Measurements from ENCODE around the gene POLQ.

POLQ gene

DNA sequence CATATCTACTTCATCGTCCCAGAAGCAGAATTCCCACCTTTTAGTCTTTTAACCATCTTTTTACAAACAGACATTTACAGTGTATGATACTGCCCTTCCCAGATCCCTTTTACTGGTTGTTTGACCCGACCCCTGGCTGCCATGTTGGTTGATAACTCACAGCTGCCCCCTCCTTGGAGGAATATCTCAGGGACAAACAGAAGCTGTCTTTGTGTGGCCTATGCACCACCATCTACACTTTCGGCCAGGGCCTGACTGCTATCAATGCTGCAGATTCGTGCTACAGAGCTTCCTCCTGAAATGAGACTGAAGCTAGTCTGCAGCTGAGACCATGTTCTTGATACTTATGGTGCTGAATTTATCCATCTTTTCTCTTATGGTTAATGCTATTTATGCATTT, 6.6 kb upstream of the POLQ start:
- TF ChIP-seq, protein P1, sequence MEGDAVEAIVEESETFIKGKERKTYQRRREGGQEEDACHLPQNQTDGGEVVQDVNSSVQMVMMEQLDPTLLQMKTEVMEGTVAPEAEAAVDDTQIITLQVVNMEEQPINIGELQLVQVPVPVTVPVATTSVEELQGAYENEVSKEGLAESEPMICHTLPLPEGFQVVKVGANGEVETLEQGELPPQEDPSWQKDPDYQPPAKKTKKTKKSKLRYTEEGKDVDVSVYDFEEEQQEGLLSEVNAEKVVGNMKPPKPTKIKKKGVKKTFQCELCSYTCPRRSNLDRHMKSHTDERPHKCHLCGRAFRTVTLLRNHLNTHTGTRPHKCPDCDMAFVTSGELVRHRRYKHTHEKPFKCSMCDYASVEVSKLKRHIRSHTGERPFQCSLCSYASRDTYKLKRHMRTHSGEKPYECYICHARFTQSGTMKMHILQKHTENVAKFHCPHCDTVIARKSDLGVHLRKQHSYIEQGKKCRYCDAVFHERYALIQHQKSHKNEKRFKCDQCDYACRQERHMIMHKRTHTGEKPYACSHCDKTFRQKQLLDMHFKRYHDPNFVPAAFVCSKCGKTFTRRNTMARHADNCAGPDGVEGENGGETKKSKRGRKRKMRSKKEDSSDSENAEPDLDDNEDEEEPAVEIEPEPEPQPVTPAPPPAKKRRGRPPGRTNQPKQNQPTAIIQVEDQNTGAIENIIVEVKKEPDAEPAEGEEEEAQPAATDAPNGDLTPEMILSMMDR (IDR thresholded peaks at IDR 0.05; ENCODE audit: insufficient read depth, low read length, poor library complexity, severe bottlenecking), result no peak
- Histone ChIP-seq H3K4me3 (replicated peaks; ENCODE audit: low read depth, low read length) (no peak overlapping the region), H3K27me3 (replicated peaks; ENCODE audit: control insufficient read depth, insufficient read depth, low read length) (no peaks in the 10 kb centered on the region), H3K36me3 (ENCODE audit: control insufficient read depth, insufficient read depth, low read length) (no peaks in the 10 kb centered on the region)
- DNase-seq (ENCODE audit: extremely low read depth, insufficient read length), result no peak

DNA sequence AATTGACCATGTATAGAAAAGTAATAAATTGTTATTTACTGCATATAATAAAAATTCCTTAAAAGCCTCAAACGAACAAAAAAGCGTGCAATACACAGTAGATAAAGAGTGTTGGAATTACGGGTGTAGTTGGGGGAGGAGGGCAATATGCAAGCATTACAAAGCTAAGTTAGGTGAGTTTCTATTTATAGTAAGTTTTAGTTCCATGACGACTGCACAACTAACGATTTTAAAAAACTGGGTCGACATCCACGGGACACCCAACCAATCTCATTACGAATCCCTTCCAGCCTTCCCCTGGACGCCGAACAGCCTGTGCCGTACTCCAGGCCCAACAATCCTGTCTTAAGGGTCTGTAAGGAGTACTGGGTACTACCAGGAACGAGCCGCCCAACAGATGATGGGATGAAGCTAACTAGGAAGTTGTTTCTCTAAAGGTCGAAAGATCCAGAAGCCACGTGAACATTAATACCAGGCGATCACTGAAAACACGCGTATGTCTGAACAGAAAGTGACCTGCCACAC, 677 bp downstream of the POLQ start:
- peak overlapping the region; percentile 78 for H3K4me3 ChIP-seq (replicated peaks; ENCODE audit: low read depth, low read length)
- no peaks in the 10 kb centered on the region for H3K36me3 ChIP-seq (ENCODE audit: control insufficient read depth, insufficient read depth, low read length)
- no peaks in the 10 kb centered on the region for H3K27me3 ChIP-seq (replicated peaks; ENCODE audit: control insufficient read depth, insufficient read depth, low read length)
- TF ChIP-seq, protein P1 (IDR thresholded peaks at IDR 0.05; ENCODE audit: insufficient read depth, low read length, poor library complexity, severe bottlenecking), result no peak
- DNase-seq (ENCODE audit: extremely low read depth, insufficient read length), result no peak

DNA sequence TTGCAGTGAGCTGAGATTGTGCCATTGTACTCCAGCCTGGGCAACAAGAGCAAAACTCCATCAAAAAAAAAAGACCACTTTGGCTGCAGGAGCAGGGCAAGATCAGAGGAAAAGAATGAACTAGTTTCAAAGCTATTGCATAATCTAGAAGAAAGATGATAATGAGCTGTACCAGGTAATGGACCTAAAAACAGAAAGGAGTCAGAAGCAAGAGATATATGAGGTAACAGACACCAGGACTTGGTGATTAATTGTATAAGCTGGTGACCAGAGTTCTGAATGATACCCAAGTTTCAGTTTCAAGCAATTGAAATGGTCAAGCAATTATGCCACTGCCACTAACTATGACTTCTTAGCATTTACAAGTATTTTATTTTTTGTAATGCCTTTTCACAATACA, 2.9 kb downstream of the POLQ start:
- Histone ChIP-seq H3K27me3 (replicated peaks; ENCODE audit: control insufficient read depth, insufficient read depth, low read length) (no peaks in the 10 kb centered on the region), H3K4me3 (replicated peaks; ENCODE audit: low read depth, low read length) (no peak overlapping the region), H3K36me3 (ENCODE audit: control insufficient read depth, insufficient read depth, low read length) (no peaks in the 10 kb centered on the region)
- no peak for DNase-seq (ENCODE audit: extremely low read depth, insufficient read length)
- TF ChIP-seq, protein P1 (IDR thresholded peaks at IDR 0.05; ENCODE audit: insufficient read depth, low read length, poor library complexity, severe bottlenecking), result no peak

DNA sequence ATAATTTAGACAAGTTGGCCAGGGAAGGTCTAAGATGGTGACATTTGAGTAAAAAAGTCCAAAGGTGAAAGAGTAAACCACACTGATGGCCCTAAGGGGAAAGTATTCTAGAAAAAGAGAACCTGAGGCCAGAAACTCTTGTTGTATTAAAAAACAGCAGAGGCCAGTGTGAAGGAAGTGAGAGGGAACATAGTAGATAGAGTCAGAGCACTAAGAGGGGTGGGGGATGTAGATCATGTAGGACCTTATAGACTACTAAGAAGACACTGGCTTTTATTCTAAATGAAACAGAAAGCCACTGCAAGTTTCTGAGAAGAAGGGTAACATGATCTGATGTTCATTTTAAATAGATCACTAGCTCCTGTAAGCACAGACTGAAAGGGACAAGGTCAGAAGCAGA, 14.5 kb downstream of the POLQ start:
- TF ChIP-seq, protein P1 (IDR thresholded peaks at IDR 0.05; ENCODE audit: insufficient read depth, low read length, poor library complexity, severe bottlenecking), result no peak
- Histone ChIP-seq H3K27me3 (replicated peaks; ENCODE audit: control insufficient read depth, insufficient read depth, low read length) (no peaks in the 10 kb centered on the region), H3K36me3 (ENCODE audit: control insufficient read depth, insufficient read depth, low read length) (no peaks in the 10 kb centered on the region; the same call in none of the 2 replicates), H3K4me3 (replicated peaks; ENCODE audit: low read depth, low read length) (no peak overlapping the region)
- DNase-seq (ENCODE audit: extremely low read depth, insufficient read length), result no peak

DNA sequence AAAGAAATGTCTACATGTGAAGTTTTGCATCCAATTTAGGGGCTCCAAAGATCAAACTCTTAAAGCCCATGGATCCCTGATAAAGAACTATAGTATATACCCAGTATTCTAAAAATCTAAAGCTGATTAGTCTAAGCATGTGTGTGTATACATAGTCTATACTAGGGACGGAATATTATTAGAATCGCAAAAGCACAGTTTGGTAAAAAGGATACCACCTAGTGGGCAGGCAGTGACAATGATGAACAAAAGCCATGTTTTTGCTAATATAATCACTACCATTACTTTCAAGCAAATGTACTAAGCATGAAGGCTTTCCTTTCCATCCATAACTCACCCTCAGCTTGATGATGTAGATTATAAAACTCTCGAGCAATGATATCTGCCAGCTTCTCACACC, 16.5 kb downstream of the POLQ start:
- TF ChIP-seq, protein P1 (IDR thresholded peaks at IDR 0.05; ENCODE audit: insufficient read depth, low read length, poor library complexity, severe bottlenecking), result peak; percentile 38
- DNase-seq (ENCODE audit: extremely low read depth, insufficient read length), result no peak
- H3K36me3 ChIP-seq (ENCODE audit: control insufficient read depth, insufficient read depth, low read length), result no peaks in the 10 kb centered on the region; the same call in none of the 2 replicates

DNA sequence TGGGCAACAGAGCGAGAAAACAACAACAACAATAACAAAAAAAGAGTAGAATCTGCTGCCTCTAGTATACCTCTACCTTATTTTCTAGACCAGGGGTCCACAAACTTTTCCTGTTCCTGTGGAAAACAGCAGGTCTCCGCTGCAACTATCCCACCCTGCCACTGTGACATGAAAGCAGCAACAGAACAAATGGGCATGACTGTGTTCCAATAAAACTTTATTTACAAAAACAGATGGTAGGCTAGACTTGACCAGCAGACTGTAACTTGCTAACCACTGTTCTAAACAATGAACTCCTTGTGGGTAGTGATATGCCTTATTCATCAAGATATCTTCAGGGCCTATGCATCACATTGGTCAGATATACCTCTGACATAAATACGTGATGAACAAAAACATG, 25.3 kb downstream of the POLQ start:
- no peak for DNase-seq (ENCODE audit: extremely low read depth, insufficient read length)
- H3K36me3 ChIP-seq (ENCODE audit: control insufficient read depth, insufficient read depth, low read length), result peaks cover 4% of the 10 kb centered on the region
- TF ChIP-seq, protein P1 (IDR thresholded peaks at IDR 0.05; ENCODE audit: insufficient read depth, low read length, poor library complexity, severe bottlenecking), result no peak
- no peaks in the 10 kb centered on the region for H3K27me3 ChIP-seq (replicated peaks; ENCODE audit: control insufficient read depth, insufficient read depth, low read length)
- H3K4me3 ChIP-seq (replicated peaks; ENCODE audit: low read depth, low read length), result no peak overlapping the region

More for the DNA sequence above, 16.5 kb downstream of the POLQ start:
- Histone ChIP-seq H3K4me3 (replicated peaks; ENCODE audit: low read depth, low read length) (no peak overlapping the region), H3K27me3 (replicated peaks; ENCODE audit: control insufficient read depth, insufficient read depth, low read length) (no peaks in the 10 kb centered on the region)

Data from GM06990 (cell line).